GM21367 (cell line): ENCODE results near the gene FHL3.
A peak's percentile ranks its signal among the peaks of the same experiment; 100 is the strongest.

ENCODE experiments used
- ATAC-seq: cut with Tn5 transposase; IDR thresholded peaks from one replicate; pipeline ENCODE4 v1.9.1; 2021; ENCODE audit not compliant: unreplicated experiment

Gene FHL3

GRCh38 chr1:38014724-38015424, 9.6 kb upstream of the FHL3 start:
- no peak for ATAC-seq

DNA sequence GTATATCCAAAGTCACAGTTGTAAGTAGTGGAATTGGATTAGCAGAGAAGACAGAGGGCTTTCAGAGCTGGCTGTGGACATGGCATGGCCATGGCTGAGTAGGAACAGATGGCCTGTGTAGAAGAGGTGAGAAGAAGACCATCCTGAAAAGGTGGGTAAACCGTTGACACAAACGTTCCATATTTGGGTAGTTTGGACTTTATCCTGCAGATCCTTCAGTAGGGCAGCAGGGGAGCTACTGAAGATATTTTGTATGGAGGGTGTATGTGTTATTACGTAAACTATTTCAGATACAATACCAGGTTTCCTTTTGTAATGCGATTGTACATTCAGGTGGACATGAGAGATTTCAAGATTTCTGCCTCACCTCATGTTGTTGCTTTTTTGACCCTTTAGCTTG, 8.9 kb upstream of the FHL3 start:
- ATAC-seq = no peak

DNA sequence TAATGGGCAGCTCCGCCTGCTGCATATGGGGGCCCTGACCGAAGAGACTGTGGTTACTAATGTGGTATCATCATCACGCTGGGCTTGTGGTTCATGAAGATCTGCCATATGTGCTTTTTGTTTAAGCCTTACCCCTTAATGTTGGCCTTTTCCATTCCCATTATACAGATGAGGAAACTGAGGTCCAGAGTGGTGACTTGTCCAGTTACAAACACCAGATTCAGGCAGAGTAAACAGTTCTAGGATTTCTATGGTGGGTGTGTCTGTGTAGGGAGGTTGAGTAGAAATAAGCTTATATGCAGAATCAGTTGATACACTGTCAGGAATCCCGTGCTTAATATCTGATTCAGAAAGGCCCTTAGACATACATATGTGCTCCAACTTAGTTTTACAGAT, 7.9 kb upstream of the FHL3 start:
- ATAC-seq = no peak

DNA sequence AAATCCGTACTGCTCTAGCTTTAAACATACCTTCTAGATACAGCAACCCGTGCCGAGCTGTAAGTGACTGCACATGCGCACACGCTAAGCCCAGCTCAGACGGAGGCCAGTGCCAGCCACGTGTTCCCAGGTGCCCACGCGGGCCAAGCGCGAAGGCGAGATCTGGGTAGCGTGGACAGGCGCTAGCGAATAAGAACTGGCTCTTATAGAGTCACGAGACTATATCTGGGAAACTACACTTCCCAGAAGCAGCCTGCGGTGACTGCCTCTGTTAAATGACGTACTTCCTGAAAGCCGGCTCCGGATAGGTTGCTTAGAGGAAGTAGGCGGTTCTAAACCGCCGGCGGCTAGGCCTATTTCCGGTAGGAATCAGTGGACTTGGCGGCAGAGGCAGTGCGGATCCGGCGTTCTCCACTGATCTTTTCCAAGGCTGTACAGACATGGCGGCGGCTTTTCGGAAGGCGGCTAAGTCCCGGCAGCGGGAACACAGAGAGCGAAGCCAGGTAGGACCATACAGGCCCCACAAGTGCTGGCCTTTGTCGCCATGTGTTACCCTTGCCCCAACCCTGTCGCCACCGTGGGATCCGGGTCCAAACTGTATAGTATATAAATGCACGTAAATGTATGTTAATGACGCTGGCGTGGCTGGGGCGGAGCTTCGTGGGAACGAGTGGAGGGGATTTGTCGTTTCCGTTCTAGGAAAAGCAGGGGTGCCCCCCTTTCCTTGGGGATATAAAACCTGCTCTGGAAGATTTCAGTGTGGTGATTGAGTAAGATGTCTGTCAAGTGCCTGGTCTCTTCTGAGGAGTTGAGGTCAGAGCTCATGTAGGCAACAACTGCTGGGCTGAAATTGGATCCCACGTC, 7.3 kb upstream of the FHL3 start, which contains the start of gene UTP11:
Gene UTP11 (plus strand): TSS at position 372 of the 864 bp plus-strand sequence. CDS start 69 bp downstream, at position 441.
- peak; percentile 89 for ATAC-seq

DNA sequence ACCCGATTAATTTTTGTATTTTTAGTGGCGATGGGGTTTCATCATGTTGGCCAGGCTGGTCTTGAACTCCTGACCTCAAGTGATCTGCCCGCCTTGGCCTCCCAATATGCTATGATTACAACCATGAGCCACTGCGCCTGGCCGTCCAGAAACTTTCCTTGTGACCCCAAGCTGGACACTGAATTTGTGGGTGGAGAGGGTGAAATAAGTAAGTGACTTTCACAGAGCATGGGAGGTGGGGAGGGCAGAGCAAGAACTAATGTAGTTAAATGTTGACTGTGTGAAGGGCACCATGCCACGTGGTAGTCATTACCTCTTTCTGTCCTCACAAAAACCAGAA, 4.5 kb upstream of the FHL3 start:
- ATAC-seq = no peak

- ATAC-seq = no peak
Observed at GRCh38 chr1:38009088-38009840, 4.0 kb upstream of the FHL3 start.

GRCh38 chr1:38006008-38006828, 904 bp upstream of the FHL3 start:
- ATAC-seq = no peak

DNA sequence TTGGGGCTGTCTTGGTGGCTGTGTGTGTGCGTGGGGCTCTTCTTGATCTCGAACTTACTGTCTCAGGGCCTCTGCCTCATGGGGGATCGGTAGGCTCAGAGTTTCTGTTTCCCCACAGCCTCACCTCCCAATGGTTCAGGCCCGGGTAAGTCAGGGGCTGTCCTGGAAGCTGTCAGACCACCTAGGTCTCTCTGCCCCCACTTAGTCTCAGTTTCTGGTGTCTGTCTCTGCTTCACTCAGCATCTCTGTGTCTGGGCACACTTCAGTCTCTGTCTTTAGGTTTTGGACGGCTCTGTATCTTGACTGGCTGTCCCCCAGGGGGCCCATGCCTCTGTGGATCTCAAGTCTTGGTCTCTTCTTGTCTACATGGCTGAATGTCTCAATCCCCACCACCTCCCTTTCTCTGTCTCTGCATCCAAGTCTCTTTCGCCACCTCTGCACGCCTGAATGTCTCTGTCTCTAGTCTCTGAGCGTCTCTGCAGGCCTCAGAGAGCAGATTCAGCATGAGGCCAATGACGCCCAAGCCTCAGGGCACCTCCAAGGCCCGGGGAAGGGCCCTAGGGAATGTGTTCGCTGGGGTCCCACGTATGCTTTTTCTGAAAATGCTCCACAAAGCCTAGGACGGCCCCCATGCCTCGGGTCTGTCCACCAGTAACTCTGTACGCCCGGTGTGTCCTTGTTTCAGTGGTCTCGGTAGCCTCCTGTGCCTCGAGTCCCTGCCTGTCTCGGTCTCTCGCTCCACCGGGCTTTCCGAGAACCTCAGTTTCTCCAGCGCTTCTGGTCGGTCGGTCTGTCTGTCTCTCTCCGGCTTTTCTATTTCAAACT, 818 bp downstream of the FHL3 start:
- ATAC-seq = no peak

GRCh38 chr1:38003261-38004250, 1.8 kb downstream of the FHL3 start:
- ATAC-seq = no peak

- ATAC-seq = no peak
Observed at GRCh38 chr1:38000529-38001455, 4.5 kb downstream of the FHL3 start.

- no peak for ATAC-seq
Observed at GRCh38 chr1:38000233-38000528, 5.1 kb downstream of the FHL3 start.

DNA sequence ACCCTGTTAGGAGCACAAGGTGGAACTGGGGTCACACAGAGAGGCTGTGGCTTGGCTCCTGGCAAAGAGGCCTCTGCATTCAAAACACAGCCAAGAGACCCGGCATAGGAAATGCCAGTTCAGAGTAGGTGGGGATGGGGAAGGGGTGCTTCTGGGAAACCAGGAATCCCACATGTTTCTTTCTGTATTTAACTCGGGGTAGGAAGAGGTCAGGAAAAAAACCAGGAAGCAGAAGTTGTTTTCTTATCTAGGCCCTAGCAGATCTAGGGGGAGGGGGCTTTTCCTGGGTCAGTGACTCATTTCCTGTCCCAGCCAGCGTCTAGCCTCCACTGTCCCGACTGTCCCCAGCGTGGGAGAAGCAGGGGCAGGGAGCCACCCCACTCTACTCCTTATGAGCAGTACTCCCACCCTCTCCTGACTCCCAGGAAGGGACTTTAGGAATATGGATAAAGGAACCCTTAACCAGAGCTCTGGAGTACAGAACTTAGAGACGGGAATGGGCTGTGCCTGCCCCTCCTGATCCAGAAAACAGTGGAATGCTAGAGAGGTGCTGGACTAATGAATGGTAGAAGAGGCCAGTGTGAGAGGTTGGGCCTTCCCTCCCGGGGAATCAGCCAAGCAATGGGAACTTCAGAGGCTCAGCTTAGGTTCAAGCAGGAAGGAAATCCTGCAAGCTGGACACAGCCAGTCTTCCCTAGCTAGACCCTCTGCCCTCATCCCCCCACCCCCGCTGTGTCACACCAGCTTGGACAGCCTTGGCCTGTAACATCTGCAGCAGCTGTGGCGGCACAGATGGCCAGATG, 5.7 kb downstream of the FHL3 start:
- ATAC-seq = no peak

DNA sequence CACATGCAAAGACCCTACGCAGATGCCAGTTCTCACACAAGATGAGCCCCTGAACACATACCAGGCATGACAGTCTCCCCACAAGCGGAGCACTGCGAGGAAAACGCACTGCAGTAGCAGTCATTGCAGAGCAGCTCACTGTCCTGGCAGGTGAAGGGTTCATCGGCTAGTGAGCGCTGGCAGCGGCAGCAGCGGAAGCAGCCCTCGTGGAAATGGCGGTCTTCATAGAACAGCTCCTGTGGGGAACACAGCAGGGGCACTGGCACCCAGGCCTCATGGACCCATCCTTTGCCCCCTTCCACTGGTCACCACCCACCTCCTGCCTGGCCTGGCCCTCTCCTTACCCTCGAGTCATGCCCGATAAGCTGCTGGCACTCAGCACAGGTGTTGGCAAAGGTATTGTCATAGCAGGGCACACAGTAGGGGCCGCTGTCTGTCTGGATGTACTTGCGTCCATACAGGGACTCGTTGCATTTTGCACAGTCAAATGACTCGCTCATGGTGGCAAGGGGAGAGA, 6.3 kb downstream of the FHL3 start:
- no peak for ATAC-seq

GRCh38 chr1:37998089-37998808, 7.1 kb downstream of the FHL3 start:
- no peak for ATAC-seq

- ATAC-seq = no peak
Observed at GRCh38 chr1:37997256-37998088, 7.8 kb downstream of the FHL3 start.
